Measurements from ENCODE around the gene WWOX.

The WWOX gene

GRCh38 chr16:79069121-79069520 lies 969.7 kb downstream of the WWOX start:
- DNase-seq (ENCODE audit: low spot score): no peak

- DNase-seq (ENCODE audit: low spot score): no peak
Measured at GRCh38 chr16:79069633-79070032, 970.2 kb downstream of the WWOX start.

GRCh38 chr16:79071424-79071823 lies 972.0 kb downstream of the WWOX start:
- no peak for DNase-seq (ENCODE audit: low spot score)

- DNase-seq (ENCODE audit: low spot score): no peak
Measured at GRCh38 chr16:79072517-79072916, 973.1 kb downstream of the WWOX start.

GRCh38 chr16:79073566-79073965 lies 974.1 kb downstream of the WWOX start:
- DNase-seq (ENCODE audit: low spot score): no peak

- DNase-seq (ENCODE audit: low spot score): no peak
Measured at GRCh38 chr16:79074541-79074940, 975.1 kb downstream of the WWOX start.

- DNase-seq (ENCODE audit: low spot score): no peak
Measured at GRCh38 chr16:79074951-79075350, 975.5 kb downstream of the WWOX start.

GRCh38 chr16:79076047-79076767 lies 976.8 kb downstream of the WWOX start:
- DNase-seq (ENCODE audit: low spot score): no peak

GRCh38 chr16:79077346-79077745 lies 977.9 kb downstream of the WWOX start:
- no peak for DNase-seq (ENCODE audit: low spot score)

- no peak for DNase-seq (ENCODE audit: low spot score)
Measured at GRCh38 chr16:79079656-79080420, 980.4 kb downstream of the WWOX start.

GRCh38 chr16:79081297-79082066 lies 982.0 kb downstream of the WWOX start:
- DNase-seq (ENCODE audit: low spot score): no peak

- no peak for DNase-seq (ENCODE audit: low spot score)
Measured at GRCh38 chr16:79082970-79083369, 983.5 kb downstream of the WWOX start.

- no peak for DNase-seq (ENCODE audit: low spot score)
Measured at GRCh38 chr16:79083508-79084299, 984.2 kb downstream of the WWOX start.

- no peak for DNase-seq (ENCODE audit: low spot score)
Measured at GRCh38 chr16:79088971-79089370, 989.5 kb downstream of the WWOX start.

GRCh38 chr16:79089735-79090284 lies 990.4 kb downstream of the WWOX start:
- no peak for DNase-seq (ENCODE audit: low spot score)

- DNase-seq (ENCODE audit: low spot score): no peak
Measured at GRCh38 chr16:79090966-79091365, 991.5 kb downstream of the WWOX start.

- no peak for DNase-seq (ENCODE audit: low spot score)
Measured at GRCh38 chr16:79092846-79093245, 993.4 kb downstream of the WWOX start.

GRCh38 chr16:79093554-79093967 lies 994.1 kb downstream of the WWOX start:
- DNase-seq (ENCODE audit: low spot score): no peak

- no peak for DNase-seq (ENCODE audit: low spot score)
Measured at GRCh38 chr16:79096246-79096645, 996.8 kb downstream of the WWOX start.

GRCh38 chr16:79097166-79097565 lies 997.7 kb downstream of the WWOX start:
- DNase-seq (ENCODE audit: low spot score): no peak

GRCh38 chr16:79097771-79098170 lies 998.3 kb downstream of the WWOX start:
- DNase-seq (ENCODE audit: low spot score): no peak

GRCh38 chr16:79098907-79099306 lies 999.5 kb downstream of the WWOX start:
- no peak for DNase-seq (ENCODE audit: low spot score)

All from hematopoietic multipotent progenitor cell treated with erythropoietin and hydrocortisone succinate and interleukin-3 and kit ligand, for 15 days (in vitro differentiated cells).